ENCODE measurements around the gene GNL2.

The GNL2 gene

GRCh38 chr1:37605061-37605650 lies 9.4 kb upstream of the GNL2 start:
- Histone ChIP-seq H3K4me3 (ENCODE audit: low read depth, low read length, poor library complexity, severe bottlenecking) (no peak overlapping the region), H3K27me3 (ENCODE audit: insufficient read depth, low read length) (peaks cover 8% of the 10 kb centered on the region; the same call in 1 of the 2 replicates), H3F3A (ENCODE audit: insufficient read depth, low read length) (no peaks in the 10 kb centered on the region), H3K9ac (ENCODE audit: low read length) (no peak overlapping the region), H3K4me1 (ENCODE audit: insufficient read depth, low read length, severe bottlenecking) (no peaks in the 10 kb centered on the region), H3K9me2 (ENCODE audit: low read depth, low read length) (no peaks in the 10 kb centered on the region), H2AFZ (ENCODE audit: low read length) (no peak overlapping the region), H3K36me3 (ENCODE audit: insufficient read depth, low read length) (no peaks in the 10 kb centered on the region), H3K79me2 (ENCODE audit: insufficient read depth, low read length) (no peaks in the 10 kb centered on the region), H3K9me3 (ENCODE audit: low read length) (no peaks in the 10 kb centered on the region), H3K27ac (ENCODE audit: low read depth, low read length, poor library complexity, severe bottlenecking) (no peak overlapping the region), H3K4me2 (ENCODE audit: low read length) (no peak overlapping the region), H4K20me1 (ENCODE audit: insufficient read depth, low read length) (no peaks in the 10 kb centered on the region)
- no peak for TF ChIP-seq CTCF (IDR thresholded peaks at IDR 0.05; ENCODE audit: low read length)
- no peak for TF ChIP-seq EZH2 (IDR thresholded peaks at IDR 0.05; ENCODE audit: borderline replicate concordance, low read length)

GRCh38 chr1:37602750-37603694 lies 7.3 kb upstream of the GNL2 start:
- H3K36me3 ChIP-seq (ENCODE audit: insufficient read depth, low read length) = no peaks in the 10 kb centered on the region
- no peaks in the 10 kb centered on the region for H3K9me3 ChIP-seq (ENCODE audit: low read length)
- no peak overlapping the region for H3K9ac ChIP-seq (ENCODE audit: low read length)
- no peak overlapping the region for H3K27ac ChIP-seq (ENCODE audit: low read depth, low read length, poor library complexity, severe bottlenecking)
- H3K79me2 ChIP-seq (ENCODE audit: insufficient read depth, low read length) = no peaks in the 10 kb centered on the region
- H3K27me3 ChIP-seq (ENCODE audit: insufficient read depth, low read length) = peaks cover 8% of the 10 kb centered on the region; the same call in 1 of the 2 replicates
- no peak overlapping the region for H2AFZ ChIP-seq (ENCODE audit: low read length)
- H3K9me2 ChIP-seq (ENCODE audit: low read depth, low read length) = no peaks in the 10 kb centered on the region
- TF ChIP-seq EZH2 (IDR thresholded peaks at IDR 0.05; ENCODE audit: borderline replicate concordance, low read length) (no peak), CTCF (IDR thresholded peaks at IDR 0.05; ENCODE audit: low read length) (peak; percentile 80)
- no peaks in the 10 kb centered on the region for H3F3A ChIP-seq (ENCODE audit: insufficient read depth, low read length)
- no peak overlapping the region for H3K4me3 ChIP-seq (ENCODE audit: low read depth, low read length, poor library complexity, severe bottlenecking)
- no peak overlapping the region for H3K4me2 ChIP-seq (ENCODE audit: low read length)
- no peaks in the 10 kb centered on the region for H4K20me1 ChIP-seq (ENCODE audit: insufficient read depth, low read length)
- H3K4me1 ChIP-seq (ENCODE audit: insufficient read depth, low read length, severe bottlenecking) = no peaks in the 10 kb centered on the region

GRCh38 chr1:37601441-37601840 lies 5.7 kb upstream of the GNL2 start:
- no peaks in the 10 kb centered on the region for H3K9me3 ChIP-seq (ENCODE audit: low read length)
- no peaks in the 10 kb centered on the region for H4K20me1 ChIP-seq (ENCODE audit: insufficient read depth, low read length)
- H3K4me2 ChIP-seq (ENCODE audit: low read length) = no peak overlapping the region
- TF ChIP-seq CTCF (IDR thresholded peaks at IDR 0.05; ENCODE audit: low read length) = no peak
- no peak for TF ChIP-seq EZH2 (IDR thresholded peaks at IDR 0.05; ENCODE audit: borderline replicate concordance, low read length)
- no peak overlapping the region for H3K4me3 ChIP-seq (ENCODE audit: low read depth, low read length, poor library complexity, severe bottlenecking)
- H3F3A ChIP-seq (ENCODE audit: insufficient read depth, low read length) = no peaks in the 10 kb centered on the region
- no peaks in the 10 kb centered on the region for H3K4me1 ChIP-seq (ENCODE audit: insufficient read depth, low read length, severe bottlenecking)
- no peaks in the 10 kb centered on the region for H3K79me2 ChIP-seq (ENCODE audit: insufficient read depth, low read length)
- no peak overlapping the region for H3K27ac ChIP-seq (ENCODE audit: low read depth, low read length, poor library complexity, severe bottlenecking)
- H3K9ac ChIP-seq (ENCODE audit: low read length) = no peak overlapping the region
- H2AFZ ChIP-seq (ENCODE audit: low read length) = no peak overlapping the region
- no peaks in the 10 kb centered on the region for H3K9me2 ChIP-seq (ENCODE audit: low read depth, low read length)
- no peaks in the 10 kb centered on the region for H3K27me3 ChIP-seq (ENCODE audit: insufficient read depth, low read length)
- no peaks in the 10 kb centered on the region for H3K36me3 ChIP-seq (ENCODE audit: insufficient read depth, low read length)
